Gastroesophageal sphincter (tissue), 3 donors: ENCODE results near the gene SNX18.

Experiments used
- EP300 ChIP-seq: sonication (generic); formaldehyde crosslinking; IDR thresholded peaks from one replicate; pipeline ENCODE4 v1.6.1; 2017; ENCODE audit warnings: antibody characterized with exemption, mild to moderate bottlenecking
- POLR2A ChIP-seq, 2 donors: fragments of 450-650 bp; IDR thresholded peaks; one replicate each; pipeline ENCODE4 v1.6.1; 2017; ENCODE audit warnings: antibody characterized with exemption in 2 of 2, mild to moderate bottlenecking in 2 of 2, moderate library complexity in 1 of 2
- POLR2AphosphoS5 ChIP-seq: sonication (generic); formaldehyde crosslinking; IDR thresholded peaks from one replicate; pipeline ENCODE4 v1.6.1; 2017; ENCODE audit warnings: antibody characterized with exemption
- TF ChIP-seq, protein P1 (sequence below), 4 experiments: fragments of 200-600 bp in 2 of 4; fragments of 450-650 bp in 2 of 4; sonication (generic) in 1 of 4; IDR thresholded peaks; one replicate each; pipeline ENCODE4 v1.5.1; 2017 to 2019; ENCODE audit warnings: antibody characterized with exemption in 4 of 4, mild to moderate bottlenecking in 2 of 4, moderate library complexity in 2 of 4

DNA sequence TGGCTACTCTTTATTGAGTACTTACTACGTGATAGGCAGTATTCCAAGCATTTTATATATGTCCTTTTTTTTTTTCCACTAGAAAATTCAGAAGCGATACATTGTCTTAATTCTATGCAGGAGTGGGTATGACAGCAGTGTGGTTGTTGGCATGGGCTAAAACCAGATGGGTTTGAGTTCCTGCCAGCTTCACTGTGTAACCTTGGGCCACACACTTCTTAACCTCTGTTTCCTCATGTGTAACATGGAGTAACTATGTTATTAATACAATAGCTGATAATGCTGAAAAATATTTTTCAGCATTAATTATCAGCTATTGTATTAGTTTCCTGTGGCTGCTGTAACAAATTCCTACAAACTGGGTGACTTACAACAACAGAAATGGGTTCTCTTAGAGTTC lies 12.0 kb downstream of the SNX18 start:
- TF ChIP-seq, protein P1, sequence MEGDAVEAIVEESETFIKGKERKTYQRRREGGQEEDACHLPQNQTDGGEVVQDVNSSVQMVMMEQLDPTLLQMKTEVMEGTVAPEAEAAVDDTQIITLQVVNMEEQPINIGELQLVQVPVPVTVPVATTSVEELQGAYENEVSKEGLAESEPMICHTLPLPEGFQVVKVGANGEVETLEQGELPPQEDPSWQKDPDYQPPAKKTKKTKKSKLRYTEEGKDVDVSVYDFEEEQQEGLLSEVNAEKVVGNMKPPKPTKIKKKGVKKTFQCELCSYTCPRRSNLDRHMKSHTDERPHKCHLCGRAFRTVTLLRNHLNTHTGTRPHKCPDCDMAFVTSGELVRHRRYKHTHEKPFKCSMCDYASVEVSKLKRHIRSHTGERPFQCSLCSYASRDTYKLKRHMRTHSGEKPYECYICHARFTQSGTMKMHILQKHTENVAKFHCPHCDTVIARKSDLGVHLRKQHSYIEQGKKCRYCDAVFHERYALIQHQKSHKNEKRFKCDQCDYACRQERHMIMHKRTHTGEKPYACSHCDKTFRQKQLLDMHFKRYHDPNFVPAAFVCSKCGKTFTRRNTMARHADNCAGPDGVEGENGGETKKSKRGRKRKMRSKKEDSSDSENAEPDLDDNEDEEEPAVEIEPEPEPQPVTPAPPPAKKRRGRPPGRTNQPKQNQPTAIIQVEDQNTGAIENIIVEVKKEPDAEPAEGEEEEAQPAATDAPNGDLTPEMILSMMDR (IDR thresholded peaks at IDR 0.05): no peak
- TF ChIP-seq POLR2A (IDR thresholded peaks at IDR 0.05): no peak
- no peak for TF ChIP-seq POLR2AphosphoS5
- no peak for TF ChIP-seq EP300
